Measurements from ENCODE around the gene FAM114A1. TPM values are rescaled to one million over a fixed set of nuclear protein-coding genes. Genes with fewer than 3 reads are reported as not detected.

Gene FAM114A1
- polyA plus RNA-seq, 2 of the 4 experiments (the other 2 are of a cell fraction), result 44.2 to 55.4 TPM

DNA sequence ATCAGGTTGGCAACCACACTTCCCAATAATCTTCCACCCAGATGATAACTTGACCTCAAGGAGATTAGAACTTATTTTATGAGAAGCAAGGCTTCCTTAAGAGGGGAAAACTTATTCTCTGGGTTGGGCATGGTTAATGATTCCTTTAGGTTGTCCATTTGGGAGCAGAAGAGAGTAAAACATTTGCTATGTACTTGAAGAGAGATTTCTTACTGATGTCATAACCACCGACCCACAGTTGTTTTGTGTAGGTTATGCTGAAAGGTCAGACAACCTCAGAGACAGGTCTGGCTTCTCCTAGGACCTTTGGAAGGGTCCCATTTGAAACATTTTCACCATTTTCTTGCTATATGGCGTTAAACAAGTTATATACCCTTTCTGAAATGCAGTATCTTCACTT, 56.1 kb downstream of the FAM114A1 start:
- Histone ChIP-seq H3K9me3 (no peaks in the 10 kb centered on the region), H3K27ac (no peak overlapping the region), H3K4me3 (no peak overlapping the region), H3K4me2 (no peak overlapping the region), H3K4me1 (no peaks in the 10 kb centered on the region)
- FAIRE-seq (no peak), ATAC-seq (no peak), DNase-seq (ENCODE audit: low read depth in 1 of 2, low spot score in 1 of 2) (no peak)
- WGBS (ENCODE audit: missing lambda C conversion rate), result 37% methylated on average over 2 of the region's 2 CpGs
- ChIA-PET CTCF (interaction anchor here (0.9 to 1.0 kb wide), 2 partner anchors 12 to 21 kb away, joined by 3 read pairs; no protein-coding TSS in a partner anchor), POLR2A (no interaction called here)
- TF ChIP-seq ZFP36 (IDR thresholded peaks at IDR 0.05; ENCODE audit: borderline replicate concordance, partially characterized antibody) (no peak), NR3C1 (IDR thresholded peaks at IDR 0.05) (no peak), HEYL (CRISPR knock-in tag; IDR thresholded peaks at IDR 0.05) (no peak)
- TF ChIP-seq, protein P1, sequence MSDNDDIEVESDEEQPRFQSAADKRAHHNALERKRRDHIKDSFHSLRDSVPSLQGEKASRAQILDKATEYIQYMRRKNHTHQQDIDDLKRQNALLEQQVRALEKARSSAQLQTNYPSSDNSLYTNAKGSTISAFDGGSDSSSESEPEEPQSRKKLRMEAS (IDR thresholded peaks at IDR 0.05), result no peak
- TF ChIP-seq, protein P2, sequence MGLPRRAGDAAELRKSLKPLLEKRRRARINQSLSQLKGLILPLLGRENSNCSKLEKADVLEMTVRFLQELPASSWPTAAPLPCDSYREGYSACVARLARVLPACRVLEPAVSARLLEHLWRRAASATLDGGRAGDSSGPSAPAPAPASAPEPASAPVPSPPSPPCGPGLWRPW (IDR thresholded peaks at IDR 0.05), result no peak

DNA sequence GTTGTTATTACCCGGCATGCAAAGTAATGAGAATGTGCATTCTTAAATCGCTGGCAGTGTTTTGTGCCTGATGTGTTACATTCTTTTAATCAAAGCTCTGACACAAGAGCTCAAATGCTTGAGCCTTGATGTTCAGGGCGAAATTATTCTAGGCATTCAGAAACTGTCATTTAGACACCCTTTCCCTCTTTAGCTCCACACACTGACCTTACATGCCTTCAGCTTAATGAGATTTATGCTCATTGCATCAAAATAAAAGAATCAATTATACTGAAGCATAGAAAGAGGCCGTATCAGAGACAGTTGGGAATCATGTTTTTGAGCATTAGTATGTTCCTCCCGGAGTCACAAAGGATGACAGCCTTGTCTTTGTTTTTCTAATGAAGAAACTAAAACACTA, 56.7 kb downstream of the FAM114A1 start:
- H3K4me1 ChIP-seq, result no peaks in the 10 kb centered on the region
- POLR2A ChIA-PET, result no interaction called here
- TF ChIP-seq FOSB (CRISPR knock-in tag; IDR thresholded peaks at IDR 0.05), result no peak
- TF ChIP-seq POLR2A (IDR thresholded peaks at IDR 0.05; ENCODE audit: low read length), result no peak
- no peak for TF ChIP-seq HOXA7 (CRISPR knock-in tag; IDR thresholded peaks at IDR 0.05)
- TF ChIP-seq EHF (CRISPR knock-in tag; IDR thresholded peaks at IDR 0.05), result no peak
- TF ChIP-seq ZFP36 (IDR thresholded peaks at IDR 0.05; ENCODE audit: borderline replicate concordance, partially characterized antibody), result no peak
- TF ChIP-seq JUN (IDR thresholded peaks at IDR 0.05), result no peak
- no peak for TF ChIP-seq KDM1A (IDR thresholded peaks at IDR 0.05; ENCODE audit: low read depth)
- no peak for TF ChIP-seq FOSL2 (IDR thresholded peaks at IDR 0.05)
- TF ChIP-seq FOSL2 (CRISPR knock-in tag; IDR thresholded peaks at IDR 0.05), result no peak
- DNase-seq (ENCODE audit: low read depth in 1 of 2, low spot score in 1 of 2) (no peak), FAIRE-seq (no peak), ATAC-seq (no peak)
- H3K9me3 ChIP-seq, result no peaks in the 10 kb centered on the region
- CTCF ChIA-PET, result interaction anchor here (0.9 to 1.5 kb wide), 3 partner anchors 13 to 20 kb away, joined by 3 to 4 read pairs (median 3); no protein-coding TSS in a partner anchor
- no peak overlapping the region for H3K4me2 ChIP-seq
- WGBS (ENCODE audit: missing lambda C conversion rate), result 75% methylated on average over 5 of the region's 5 CpGs
- H3K4me3 ChIP-seq, result no peak overlapping the region
- no peak overlapping the region for H3K27ac ChIP-seq

DNA sequence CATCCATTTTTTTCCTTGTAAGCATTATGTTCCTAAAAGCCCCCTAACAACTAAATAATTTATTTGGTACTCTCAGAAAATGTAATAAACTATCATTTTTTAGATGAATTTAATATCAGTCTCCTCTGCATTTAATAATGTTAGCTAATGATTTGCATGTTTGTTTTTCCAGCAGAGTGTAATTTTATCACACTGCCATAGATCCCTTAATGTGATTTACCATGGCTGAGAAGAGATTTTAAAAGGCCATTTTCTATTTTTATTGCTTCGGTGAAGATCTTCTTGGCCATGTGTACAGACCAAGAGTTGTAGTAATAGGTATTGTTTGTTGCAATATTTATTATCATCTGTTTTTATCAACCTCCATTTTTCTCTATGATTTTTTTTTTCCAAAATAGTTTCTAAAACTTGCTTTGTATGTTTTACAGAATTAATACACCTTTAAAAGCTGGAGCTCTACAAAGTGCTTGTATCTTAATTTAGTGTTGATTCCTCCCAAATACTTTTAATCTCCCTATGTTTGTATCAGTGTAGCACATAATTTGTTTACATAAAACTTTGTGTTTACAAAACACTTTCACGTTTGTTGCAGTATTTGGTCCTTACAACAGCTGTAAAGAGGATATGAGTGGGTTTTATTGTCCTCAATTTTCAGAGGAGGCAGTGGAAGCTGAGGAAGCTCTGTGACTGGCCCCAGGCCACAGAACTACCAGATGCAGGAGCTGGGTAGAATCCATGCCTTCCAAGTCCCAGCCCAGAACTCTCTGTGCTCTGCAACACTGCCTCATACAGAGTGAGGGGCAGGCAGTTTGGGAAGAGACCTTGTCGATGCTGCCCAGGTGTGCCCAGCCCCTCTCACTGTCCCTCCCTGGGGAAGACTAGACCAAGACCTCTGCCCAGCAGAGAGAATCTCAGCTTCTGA, 58.1 kb downstream of the FAM114A1 start:
- no peak for ATAC-seq
- Histone ChIP-seq H3K27ac (no peak overlapping the region), H3K4me1 (no peaks in the 10 kb centered on the region), H3K4me2 (no peak overlapping the region), H3K9me3 (no peaks in the 10 kb centered on the region), H3K4me3 (no peak overlapping the region)
- DNase-seq (ENCODE audit: low read depth in 1 of 2, low spot score in 1 of 2), result no peak
- WGBS (ENCODE audit: missing lambda C conversion rate), result 79% methylated on average over 3 of the region's 3 CpGs
- ChIA-PET CTCF (interaction anchor here (0.6 to 1.5 kb wide), 4 partner anchors 12 to 210 kb away, joined by 3 to 4 read pairs (median 3); no protein-coding TSS in a partner anchor), POLR2A (no interaction called here)
- TF ChIP-seq, protein P3, sequence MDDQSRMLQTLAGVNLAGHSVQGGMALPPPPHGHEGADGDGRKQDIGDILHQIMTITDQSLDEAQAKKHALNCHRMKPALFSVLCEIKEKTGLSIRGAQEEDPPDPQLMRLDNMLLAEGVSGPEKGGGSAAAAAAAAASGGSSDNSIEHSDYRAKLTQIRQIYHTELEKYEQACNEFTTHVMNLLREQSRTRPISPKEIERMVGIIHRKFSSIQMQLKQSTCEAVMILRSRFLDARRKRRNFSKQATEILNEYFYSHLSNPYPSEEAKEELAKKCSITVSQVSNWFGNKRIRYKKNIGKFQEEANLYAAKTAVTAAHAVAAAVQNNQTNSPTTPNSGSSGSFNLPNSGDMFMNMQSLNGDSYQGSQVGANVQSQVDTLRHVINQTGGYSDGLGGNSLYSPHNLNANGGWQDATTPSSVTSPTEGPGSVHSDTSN (IDR thresholded peaks at IDR 0.05), result no peak
- no peak for TF ChIP-seq MYC (IDR thresholded peaks at IDR 0.05; ENCODE audit: borderline replicate concordance, low read length)
- no peak for TF ChIP-seq RFX5 (IDR thresholded peaks at IDR 0.05)
- TF ChIP-seq FOXS1 (CRISPR knock-in tag; IDR thresholded peaks at IDR 0.05), result no peak
- FAIRE-seq, result no peak

DNA sequence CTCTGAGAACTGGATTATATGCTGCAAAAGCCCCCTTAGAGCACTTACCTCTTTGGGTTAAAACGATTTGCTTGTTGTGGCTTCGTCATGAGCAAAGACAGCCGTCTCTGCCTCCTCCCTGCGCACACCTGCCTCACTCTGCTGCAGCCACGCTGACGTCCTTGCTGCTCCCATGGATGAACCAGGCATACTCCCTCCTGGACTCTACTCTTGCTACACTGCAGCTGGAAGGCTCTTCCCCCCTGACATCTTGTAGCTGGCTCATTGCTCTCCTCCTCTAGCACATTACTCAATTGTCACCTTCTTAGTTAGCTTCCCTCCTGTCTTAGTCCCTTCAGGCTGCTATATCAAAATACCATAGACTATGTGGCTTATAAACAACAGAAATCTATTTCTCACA, 59.3 kb downstream of the FAM114A1 start:
- TF ChIP-seq BHLHE40 (IDR thresholded peaks at IDR 0.05; ENCODE audit: low read depth, low read length) (no peak), ZSCAN20 (CRISPR knock-in tag; IDR thresholded peaks at IDR 0.05) (no peak), NR3C1 (IDR thresholded peaks at IDR 0.05) (no peak), POLR2A (IDR thresholded peaks at IDR 0.05; ENCODE audit: low read length) (no peak), EHF (CRISPR knock-in tag; IDR thresholded peaks at IDR 0.05) (no peak), HDAC2 (IDR thresholded peaks at IDR 0.05) (no peak), SREBF2 (IDR thresholded peaks at IDR 0.05) (no peak), CHD2 (IDR thresholded peaks at IDR 0.05; ENCODE audit: low read length, partially characterized antibody) (no peak), FOXS1 (CRISPR knock-in tag; IDR thresholded peaks at IDR 0.05) (no peak), NPAS2 (CRISPR knock-in tag; IDR thresholded peaks at IDR 0.05; ENCODE audit: borderline replicate concordance) (no peak), KDM1A (IDR thresholded peaks at IDR 0.05; ENCODE audit: low read depth) (no peak), FOSB (CRISPR knock-in tag; IDR thresholded peaks at IDR 0.05) (no peak), ZC3H11A (IDR thresholded peaks at IDR 0.05) (no peak), MAFK (IDR thresholded peaks at IDR 0.05; ENCODE audit: partially characterized antibody) (no peak), CHD4 (IDR thresholded peaks at IDR 0.05; ENCODE audit: borderline replicate concordance) (no peak), RFX5 (IDR thresholded peaks at IDR 0.05) (no peak)
- TF ChIP-seq, protein P4, sequence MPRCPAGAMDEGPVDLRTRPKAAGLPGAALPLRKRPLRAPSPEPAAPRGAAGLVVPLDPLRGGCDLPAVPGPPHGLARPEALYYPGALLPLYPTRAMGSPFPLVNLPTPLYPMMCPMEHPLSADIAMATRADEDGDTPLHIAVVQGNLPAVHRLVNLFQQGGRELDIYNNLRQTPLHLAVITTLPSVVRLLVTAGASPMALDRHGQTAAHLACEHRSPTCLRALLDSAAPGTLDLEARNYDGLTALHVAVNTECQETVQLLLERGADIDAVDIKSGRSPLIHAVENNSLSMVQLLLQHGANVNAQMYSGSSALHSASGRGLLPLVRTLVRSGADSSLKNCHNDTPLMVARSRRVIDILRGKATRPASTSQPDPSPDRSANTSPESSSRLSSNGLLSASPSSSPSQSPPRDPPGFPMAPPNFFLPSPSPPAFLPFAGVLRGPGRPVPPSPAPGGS (IDR thresholded peaks at IDR 0.05), result no peak
- TF ChIP-seq, protein P5, sequence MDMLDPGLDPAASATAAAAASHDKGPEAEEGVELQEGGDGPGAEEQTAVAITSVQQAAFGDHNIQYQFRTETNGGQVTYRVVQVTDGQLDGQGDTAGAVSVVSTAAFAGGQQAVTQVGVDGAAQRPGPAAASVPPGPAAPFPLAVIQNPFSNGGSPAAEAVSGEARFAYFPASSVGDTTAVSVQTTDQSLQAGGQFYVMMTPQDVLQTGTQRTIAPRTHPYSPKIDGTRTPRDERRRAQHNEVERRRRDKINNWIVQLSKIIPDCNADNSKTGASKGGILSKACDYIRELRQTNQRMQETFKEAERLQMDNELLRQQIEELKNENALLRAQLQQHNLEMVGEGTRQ (IDR thresholded peaks at IDR 0.05), result no peak
- Histone ChIP-seq H3K4me3 (no peak overlapping the region), H3K27ac (no peak overlapping the region), H3K9me3 (no peaks in the 10 kb centered on the region), H3K4me2 (no peak overlapping the region), H3K4me1 (no peaks in the 10 kb centered on the region)
- POLR2A ChIA-PET, result no interaction called here
- CTCF ChIA-PET, result interaction anchor here (0.7 to 1.4 kb wide), 3 partner anchors 18 to 66 kb away, joined by 3 to 5 read pairs (median 3); no protein-coding TSS in a partner anchor
- no peak for FAIRE-seq
- DNase-seq (ENCODE audit: low read depth in 1 of 2, low spot score in 1 of 2), result no peak
- no peak for ATAC-seq
- WGBS (ENCODE audit: missing lambda C conversion rate), result 85% methylated on average over 6 of the region's 6 CpGs
